ENCODE measurements around the gene MZB1.

MZB1 gene, protein sequence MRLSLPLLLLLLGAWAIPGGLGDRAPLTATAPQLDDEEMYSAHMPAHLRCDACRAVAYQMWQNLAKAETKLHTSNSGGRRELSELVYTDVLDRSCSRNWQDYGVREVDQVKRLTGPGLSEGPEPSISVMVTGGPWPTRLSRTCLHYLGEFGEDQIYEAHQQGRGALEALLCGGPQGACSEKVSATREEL

DNA sequence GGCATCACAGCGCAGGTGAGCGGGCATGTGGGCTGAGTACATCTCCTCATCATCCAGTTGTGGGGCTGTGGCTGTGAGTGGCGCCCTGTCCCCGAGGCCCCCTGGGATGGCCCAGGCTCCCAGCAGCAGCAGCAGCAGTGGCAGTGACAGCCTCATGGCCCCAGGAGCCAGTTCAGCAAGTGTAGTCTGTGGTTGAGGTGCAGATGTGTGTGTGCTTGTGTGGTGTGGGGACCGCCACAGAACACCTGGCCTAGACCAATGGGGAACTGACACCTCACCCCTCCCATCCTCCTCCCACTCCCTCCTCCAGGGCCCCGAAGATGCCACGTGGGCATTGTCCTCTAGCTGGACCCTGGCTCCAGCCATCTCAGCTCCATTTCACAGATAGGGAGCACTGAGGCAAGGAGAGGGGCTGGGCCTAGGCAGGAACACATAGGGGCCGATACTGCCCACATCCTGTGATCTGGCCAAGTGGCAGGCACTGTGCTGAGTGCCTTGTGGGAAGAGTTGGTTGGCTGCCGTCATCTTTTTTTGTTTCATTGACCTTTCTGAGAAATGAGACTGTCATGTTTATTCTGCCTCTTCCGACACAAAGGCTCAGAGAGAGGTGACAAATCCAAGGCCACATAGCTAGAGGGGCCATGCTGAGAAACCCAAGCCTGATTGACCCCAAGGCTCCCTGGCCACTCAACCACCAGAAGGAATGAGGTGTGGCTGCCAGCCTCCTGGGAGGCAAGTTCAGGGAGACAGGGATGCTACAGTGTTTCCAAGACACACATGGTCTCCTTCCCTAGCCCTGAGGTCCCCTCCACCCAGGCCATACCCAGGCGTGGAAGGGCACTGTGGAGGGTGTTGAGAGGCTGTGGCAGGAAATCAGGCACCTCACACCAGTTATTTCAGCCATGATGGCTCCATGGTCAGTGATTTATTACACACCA is at the start of gene MZB1:
Gene MZB1, minus strand, starts transcription at position 213 of the 938 bp plus-strand sequence. Its CDS starts 57 bp downstream, at position 156.
- DNase-seq, result no peak

DNA sequence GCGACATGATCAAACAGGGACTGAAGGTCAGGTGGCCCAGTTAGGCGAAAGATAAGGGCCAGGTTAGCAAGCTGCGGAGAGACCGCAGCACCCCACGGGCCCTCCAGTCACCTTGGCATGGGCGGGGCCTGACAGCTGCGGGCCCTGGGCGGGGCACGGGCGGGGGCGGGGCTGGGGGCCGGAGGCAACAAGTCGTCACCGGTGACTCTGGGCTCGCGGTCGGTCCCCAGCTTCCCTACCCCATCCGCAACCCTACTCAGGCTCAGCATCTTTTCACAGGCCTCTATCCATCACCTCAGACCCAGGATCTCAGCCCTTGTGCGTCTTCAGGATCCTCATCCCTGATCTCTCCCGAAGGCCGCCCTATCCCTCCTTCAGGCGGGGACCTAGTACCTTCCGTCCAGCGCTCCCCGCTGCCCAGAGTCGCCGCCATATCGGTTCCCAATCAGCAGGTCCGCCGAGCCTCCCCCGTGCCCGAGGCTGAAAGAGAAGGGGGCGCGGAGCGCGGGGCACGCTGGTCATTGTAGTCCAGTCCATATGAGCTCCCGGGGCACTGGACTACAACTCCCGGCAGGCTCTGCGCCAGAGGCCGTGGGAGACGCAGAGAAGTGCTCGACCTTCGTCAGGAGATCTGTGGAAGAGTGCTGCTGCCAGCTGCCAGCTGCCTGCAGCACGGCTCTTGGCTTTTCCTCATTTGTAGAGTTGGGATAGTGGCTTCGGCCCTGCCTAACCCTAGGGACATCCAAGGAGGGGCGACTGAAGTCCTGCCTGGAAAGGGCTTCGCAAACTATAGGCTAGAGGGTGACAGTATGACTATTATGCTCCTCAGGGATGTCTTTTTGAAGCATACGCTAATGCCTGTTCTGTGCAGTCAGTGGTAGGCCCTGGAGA is 49.5 kb upstream of the MZB1 start, which contains the start of gene DNAJC18:
Gene DNAJC18, minus strand, starts transcription at position 513 of the 891 bp plus-strand sequence. Its CDS starts 80 bp downstream, at position 433.
- DNase-seq, result peak; percentile 71 to 73

DNA sequence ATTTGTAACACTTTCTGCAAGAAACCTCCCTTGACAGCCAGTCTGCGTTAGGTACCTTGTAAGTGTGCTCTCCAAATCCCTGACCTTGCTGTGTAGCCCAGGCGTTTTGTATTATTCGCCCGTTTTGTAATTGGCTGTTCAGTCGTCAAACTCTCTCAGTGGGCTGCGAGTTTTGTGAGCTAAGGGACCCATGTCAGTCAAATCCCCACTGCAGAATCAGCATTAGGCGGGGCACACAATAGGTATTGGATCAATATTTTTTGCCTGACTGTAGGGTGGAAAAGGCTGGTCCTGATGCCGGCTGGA is 48.9 kb upstream of the MZB1 start:
- no peak for DNase-seq

DNA sequence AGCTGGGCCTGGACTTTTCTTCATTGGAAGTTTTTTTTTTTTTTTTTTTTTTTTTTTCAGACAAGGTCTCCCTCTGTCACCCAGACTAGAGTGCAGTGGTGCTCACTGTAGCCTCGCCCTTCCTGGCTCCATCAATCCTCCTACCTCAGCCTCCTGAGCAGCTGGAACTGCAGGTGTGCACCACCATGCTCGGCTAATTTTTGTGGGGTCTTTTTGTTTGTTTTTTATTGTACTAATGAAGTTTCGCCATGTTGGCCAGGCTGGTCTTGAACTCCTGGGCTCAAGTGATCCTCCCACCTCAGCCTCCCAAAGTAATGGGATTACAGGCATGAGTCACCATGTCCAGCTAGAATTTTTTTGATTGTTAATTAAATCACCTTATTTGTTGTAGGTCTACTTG is 46.0 kb upstream of the MZB1 start:
- DNase-seq, result no peak

DNA sequence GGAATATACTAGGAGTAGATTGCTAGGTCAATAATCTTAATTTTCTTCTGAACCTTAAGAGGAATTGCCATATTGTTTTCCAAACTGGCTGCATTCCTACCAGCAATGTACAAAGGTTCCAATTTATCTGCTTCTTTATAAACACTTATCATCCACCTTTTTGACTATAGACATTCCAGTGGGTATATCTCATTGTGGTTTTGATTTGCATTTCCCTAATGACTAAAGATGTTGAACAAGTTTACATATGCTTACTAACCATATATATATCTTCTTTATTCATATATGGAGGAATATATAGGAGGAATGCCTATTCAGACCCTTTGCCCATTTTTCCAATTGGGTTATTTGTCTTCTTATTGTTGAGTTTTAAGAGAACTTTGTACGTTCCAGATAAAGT is 42.0 kb upstream of the MZB1 start:
- no peak for DNase-seq

DNA sequence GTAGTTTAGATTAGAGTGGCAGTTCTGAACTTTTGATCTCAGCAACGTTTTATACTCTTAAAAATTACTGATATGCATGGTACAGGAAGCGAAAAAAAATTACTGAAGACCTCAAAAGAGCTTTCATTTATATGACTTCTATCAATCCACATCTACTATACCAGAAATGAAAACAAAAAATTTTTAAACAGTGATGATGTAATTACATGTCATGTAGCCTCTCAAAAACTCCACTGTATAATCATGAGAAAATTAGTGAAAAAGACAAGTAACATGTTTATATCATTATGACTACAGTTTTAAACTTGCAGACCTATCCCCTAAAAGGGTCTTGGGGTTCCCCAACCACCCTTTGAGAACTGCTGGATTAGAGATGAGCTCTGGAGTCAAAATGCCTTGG is 40.3 kb upstream of the MZB1 start:
- no peak for DNase-seq

DNA sequence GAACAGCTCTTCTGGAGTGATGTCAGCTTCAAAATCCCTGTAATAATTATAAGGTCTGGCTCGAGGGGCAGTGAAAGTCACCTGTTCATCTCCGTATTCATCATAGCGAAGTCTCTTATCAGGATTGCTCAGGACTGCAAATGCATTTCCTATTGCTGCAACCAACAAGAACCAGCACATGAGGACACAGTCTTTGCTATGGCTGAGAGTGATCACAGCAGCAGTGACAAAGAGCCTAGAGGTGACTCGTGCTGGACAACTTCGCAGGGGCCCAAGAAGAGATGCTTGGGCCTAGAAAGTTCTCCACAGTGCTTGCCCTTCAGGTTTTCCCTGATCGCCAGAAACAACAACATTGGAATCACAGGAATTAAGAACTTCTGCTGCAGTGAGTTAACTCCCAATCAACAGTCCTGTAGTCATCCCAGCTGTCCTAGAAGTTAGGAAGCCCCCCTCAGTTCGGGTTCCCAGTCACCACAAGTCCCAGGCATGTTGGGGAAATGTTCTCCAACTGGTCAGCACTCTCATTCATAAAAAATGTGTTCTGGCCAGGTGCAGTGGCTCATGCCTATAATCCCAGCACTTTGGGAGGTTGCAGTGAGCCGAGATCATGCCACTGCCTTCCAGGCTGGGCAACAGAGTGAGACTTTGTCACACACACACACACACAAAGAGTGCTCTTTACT is 36.6 kb upstream of the MZB1 start:
- no peak for DNase-seq

DNA sequence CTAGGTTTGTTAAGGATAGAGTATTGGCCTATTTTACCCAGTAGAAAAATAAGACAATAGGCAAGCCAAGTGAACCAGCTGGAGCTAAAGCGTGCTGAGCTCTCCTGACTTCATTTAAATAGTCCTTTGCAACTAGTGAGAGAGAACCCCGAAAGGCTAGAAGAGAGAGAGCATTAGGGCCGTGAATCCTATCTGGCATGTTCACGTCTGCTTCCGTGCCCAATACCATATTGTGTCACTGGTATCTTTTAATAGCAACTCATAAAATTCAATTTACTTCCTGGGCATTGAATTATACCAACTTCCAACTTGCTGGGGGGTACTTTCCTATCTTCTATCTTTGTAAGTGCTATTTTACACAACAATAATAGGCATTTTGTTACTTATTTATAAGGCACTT is 35.8 kb upstream of the MZB1 start:
- DNase-seq, result no peak

DNA sequence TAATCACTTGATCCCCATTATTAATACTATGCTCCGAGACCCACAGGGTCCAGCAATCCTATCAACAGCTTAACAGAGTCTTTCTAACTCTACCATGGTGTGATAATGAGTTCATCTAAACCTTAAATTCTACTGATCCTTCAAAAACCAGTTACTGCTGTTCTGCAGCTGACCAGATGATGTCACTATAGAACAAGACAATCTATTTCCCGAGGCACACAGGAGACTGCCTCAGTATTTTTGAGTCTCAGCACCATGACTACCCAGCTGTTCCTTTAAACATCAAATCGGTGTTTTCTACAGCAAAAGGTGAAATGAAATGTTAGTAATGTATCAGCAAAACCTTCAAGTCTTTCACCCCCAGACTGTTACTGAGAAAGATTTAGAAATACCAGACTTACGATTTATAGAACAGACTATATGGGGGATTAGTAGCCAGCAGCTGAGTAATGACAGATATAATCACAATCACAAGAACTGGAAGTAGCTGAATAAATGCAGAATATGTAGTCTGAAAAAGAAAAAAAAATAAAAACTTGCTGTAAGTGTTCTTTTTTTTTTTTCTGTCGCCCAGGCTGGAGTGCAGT is 32.7 kb upstream of the MZB1 start:
- DNase-seq, result peak; percentile 81

DNA sequence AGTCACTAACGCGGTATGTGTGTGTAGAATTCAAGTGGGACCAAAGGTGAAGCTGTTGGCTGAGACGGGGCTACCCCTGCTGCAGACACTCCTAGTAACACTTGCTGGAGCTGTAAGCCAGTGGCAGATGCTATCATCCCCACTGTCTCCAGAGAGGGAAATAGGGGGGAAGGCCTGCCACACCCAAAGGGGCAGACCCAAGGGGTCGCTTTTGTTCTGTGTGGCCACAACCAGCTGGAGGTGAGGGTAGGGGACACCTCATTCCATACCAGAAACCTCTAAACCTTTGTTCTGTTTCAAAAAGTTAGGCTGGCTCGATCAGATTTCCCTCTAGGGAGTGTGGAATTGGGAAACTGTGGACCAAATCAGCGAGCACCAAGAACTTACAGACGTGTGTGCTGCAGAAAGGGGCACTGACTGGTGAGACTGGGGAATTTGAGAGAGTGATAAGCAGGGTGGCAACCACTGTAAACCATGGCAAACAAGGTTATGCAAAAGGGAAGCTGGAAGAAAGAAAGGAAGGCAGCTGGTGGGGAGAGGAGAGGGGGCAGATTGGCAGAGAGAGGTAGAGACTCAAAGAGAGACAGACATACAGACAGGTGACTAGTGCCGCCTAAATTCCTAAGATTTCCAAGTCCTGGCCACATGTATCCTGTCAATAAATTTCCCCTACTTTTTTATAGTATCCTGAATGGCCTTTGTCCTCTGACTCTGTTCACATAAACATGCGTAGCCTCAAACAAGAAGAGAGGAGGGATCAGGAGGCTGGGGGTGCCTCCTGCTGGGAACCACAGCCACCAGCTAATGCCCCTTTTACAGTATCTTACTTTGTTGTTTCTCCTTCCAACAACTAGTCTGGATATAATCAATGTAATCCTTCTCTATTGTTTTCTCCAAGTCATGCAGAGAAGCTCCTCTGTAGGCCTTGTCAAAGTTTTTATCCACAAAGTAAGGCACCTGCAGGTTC is 29.8 kb upstream of the MZB1 start:
- DNase-seq, result no peak

DNA sequence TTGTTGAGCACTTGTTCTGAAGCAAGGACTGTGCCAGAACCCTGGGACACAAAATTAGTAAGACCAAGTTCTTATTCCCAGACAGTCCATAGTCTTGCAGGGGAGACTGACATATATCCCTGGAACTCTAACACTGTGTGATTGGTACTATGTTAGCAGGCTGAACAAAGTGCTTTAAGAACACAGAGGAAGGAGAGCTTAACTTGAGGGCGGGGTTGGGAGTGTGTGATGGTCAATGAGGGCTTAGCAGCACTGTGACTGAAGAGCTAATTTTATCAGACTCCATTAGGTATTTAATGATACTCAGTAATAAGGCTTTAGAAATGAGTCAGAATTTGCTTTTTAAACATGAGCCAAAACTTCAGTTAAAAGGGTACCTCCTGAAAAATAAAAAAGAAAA is 29.1 kb upstream of the MZB1 start:
- DNase-seq, result no peak

DNA sequence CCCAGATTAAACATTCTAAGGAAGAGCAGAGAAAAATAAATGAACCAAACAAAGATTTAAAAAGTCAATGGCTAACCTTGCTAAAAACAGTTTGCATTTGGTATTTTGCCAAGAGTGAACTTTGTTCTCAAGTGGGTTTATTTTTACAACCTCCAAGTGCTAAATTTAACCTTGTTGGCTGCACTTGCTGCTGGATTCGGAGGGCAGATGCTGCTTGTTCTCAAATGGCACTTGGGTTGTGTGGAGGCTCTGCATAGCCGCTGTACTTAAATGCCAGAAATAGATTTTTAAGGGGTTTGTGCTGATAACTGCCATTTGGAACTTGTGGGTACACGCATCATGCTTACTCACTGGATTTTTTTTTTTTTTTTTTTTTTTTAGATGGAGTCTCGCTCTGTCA is 27.5 kb upstream of the MZB1 start:
- DNase-seq, result no peak

DNA sequence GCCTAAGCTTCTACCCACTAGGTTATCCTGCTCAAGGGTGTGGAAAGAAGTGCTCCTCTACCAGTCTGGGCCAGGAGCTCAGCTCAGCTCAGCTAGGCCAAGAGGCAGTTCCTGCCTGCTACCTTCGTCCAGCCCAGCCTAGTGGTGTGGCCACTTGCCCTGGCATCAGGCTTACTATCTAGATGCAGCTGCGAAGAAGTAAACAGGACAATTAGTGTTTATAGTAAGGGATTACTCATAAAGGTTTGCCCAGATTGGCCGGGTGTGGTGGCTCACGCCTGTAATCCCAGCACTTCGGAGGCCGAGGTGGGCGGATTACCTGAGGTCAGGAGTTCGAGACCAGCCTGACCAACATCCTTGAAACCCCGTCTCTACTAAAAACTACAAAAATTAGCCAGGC is 26.9 kb upstream of the MZB1 start:
- no peak for DNase-seq

DNA sequence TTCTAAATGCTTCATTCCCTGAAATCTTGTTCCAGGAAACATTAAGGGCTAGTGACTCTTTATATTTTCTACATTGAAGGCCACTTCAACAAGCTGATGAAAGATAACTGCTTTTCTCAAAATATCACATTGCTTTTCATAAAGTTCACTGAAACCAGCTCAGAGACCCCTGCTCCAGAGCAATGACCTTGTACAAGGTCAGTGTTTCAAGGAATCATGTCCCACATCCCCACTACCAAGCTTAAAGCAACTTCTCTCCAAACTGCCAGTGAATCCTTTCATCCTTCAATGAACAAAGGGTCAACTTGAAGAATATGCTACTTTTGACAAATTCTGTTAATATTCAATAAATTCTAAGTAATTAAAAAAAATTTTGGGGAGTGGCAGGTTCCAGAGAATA is 26.2 kb upstream of the MZB1 start:
- no peak for DNase-seq

DNA sequence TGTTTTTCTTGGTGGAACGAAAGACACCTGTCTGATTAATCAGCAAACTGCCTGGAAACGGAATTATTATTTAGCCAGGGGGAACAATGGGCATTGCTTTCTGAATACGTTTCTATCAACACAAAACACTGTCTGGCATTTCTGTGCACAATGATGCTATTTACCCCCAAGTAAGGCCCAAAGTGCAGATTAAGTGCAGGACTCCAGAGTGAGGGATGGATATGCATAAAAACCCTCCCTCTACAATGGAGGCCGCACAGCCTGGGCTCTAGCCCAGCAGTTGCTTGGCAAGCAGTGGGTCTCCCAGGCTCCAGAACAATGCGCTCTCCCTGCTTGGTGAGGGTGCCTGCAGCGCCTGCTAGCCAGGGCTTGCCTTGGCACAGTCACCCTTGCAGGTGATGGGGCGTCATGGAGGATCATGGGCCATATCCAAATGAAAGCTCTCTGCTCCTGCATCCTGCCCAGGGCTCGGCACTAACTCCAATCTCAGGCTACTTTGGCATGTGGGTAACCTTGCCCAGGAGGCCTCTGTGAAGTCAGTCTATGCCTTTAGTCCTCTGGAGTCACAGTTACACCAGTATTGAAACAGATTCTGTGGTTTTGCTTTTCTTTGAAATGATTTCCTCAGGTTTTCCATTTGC is 25.6 kb upstream of the MZB1 start:
- DNase-seq, result no peak

DNA sequence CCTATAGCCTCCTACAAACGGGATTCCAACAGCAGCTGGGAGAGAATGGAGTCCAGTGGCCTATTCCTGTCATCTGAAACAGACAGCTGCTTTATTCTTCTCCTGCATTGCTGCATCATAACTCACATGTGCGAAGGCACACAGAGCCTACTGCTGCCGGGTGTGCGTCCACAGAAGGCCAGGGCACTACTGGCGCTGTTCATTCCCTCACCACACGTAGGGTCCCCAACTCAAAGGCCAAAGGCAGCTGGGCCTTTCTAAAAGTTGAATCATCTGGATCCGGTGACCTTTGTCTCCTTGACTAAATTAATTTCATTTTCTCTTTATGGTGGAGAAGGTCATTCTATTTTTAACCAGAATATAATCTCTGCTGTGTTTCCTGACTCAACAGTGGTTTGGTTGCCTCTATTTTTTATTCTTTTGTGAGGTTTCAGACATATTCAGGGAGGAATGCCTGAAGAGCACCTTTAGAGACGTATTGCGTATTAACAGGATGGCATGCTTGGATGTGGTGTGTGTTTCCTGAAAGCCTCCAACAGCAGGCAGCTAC is 24.9 kb upstream of the MZB1 start:
- no peak for DNase-seq

DNA sequence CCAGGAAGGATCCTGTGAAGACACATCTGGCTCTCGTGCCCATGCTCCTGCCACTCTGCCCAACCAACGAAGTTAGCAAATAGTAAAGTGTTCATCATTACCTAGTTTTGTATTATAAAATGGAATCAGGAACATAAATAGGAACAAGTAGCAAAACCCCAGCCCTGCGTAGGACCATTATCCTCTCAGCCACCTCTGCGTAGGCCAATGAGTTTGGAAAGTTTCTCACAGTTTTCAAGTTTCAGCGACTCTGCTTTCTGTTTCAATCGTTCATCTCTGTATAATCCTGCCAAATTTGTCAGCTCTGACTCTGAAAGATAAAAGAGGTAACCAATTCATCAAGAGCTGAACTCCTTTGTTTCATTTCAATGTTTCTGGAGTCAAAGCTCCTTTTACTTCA is 24.2 kb upstream of the MZB1 start:
- DNase-seq, result no peak

DNA sequence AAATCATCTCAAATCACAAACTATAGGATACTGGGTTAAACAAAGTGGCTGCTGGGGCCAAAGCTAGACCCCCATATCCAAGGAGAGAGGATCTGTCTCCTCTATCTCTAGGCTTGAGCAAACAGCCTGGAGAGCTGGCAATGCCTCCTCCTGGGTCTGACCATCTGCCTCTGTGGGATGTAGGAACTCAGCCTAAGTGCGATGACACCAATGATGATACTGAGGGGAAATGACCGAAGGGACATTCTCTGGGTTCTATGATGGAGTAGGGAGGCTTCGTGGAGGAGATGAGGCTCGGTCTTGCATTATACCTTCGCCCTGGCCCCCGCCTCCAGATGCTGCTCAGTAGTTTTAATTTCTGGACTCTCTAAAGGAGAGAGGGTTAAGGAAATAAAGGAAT is 23.4 kb upstream of the MZB1 start:
- DNase-seq, result no peak

DNA sequence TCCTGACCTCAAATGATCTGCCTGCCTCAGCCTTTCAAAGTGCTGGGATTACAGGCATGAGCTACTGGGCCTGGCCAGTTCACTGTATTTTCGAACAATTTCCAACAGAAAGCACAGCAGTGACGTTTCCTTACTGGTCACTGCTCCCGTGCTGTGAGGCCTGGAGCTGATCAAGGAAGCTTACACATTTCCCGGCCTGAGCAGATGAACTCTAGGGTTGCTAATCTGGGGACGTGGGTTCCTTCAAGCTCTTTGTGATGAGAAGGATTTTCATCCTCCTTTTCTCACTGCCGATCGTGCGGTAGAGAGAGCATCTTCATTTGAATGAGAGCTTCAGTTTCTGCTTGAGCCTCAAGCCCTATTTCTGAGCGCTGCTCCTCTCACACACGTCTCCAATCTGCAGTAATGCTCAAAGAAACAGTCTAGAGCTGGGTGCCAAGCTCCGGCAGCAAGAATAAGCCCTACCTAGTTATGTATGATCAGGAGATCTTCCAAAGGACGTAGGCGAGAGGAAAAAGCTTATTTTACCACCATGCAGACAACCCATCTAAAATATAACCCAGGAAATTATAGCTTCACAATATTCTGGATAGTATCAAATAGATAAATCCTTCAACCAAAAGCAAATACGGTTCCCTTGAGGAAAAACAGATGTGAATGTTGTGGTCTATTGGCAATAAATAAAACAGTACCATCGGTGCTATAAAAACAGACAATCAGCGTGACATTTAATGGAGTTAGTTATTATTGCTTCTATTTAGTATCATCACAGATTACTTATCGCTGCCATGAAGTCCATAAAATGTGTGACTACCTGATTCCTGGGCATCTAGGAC is 21.5 kb upstream of the MZB1 start:
- DNase-seq, result no peak
